ENCODE data around the gene P4HA3.

The P4HA3 gene

DNA sequence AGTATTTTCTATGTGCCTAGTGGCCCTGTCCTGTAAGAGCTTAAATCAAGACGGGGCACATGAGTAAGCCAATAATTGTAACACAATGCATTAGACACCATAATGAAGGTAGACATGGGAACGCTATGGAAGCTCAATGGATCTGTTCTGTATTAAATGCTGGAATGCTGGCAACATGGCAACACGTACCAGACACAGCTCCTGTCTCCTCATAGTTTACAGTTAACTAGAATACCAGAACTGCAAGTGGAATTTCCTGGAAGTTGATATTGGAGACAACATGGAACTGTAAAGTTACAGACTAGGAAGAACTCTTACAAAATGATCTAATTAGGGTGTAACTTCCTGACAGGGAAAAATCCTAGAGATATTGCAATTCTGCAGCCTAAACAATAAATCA is 12.4 kb downstream of the P4HA3 start:
- DNase-seq (ENCODE audit: low read depth), result peak; percentile 77
- H3K4me3 ChIP-seq (ENCODE audit: low read length), result no peak overlapping the region
- TF ChIP-seq, protein P1, sequence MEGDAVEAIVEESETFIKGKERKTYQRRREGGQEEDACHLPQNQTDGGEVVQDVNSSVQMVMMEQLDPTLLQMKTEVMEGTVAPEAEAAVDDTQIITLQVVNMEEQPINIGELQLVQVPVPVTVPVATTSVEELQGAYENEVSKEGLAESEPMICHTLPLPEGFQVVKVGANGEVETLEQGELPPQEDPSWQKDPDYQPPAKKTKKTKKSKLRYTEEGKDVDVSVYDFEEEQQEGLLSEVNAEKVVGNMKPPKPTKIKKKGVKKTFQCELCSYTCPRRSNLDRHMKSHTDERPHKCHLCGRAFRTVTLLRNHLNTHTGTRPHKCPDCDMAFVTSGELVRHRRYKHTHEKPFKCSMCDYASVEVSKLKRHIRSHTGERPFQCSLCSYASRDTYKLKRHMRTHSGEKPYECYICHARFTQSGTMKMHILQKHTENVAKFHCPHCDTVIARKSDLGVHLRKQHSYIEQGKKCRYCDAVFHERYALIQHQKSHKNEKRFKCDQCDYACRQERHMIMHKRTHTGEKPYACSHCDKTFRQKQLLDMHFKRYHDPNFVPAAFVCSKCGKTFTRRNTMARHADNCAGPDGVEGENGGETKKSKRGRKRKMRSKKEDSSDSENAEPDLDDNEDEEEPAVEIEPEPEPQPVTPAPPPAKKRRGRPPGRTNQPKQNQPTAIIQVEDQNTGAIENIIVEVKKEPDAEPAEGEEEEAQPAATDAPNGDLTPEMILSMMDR (conservative IDR thresholded peaks at IDR 0.05; ENCODE audit: low read length), result no peak

DNA sequence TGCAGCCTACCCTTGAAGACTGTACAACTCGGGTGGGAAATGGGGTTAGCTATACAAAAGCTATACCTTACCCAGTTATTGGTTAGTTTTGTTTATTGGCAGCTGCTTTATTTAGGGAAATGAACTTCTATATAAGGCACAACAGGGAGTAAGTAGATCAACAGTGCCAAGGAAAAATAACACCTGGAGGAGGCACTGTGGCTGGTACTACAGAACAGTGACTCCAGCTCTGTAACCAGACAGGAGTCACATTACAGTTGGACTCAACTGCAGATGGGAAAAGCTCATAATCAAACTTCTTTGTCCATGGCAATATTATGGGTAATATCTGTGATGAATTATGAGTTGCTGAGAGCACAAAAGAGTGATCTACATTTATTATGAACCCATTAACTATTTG is 14.0 kb downstream of the P4HA3 start:
- no peak for DNase-seq (ENCODE audit: low read depth)
- TF ChIP-seq, protein P1 (conservative IDR thresholded peaks at IDR 0.05; ENCODE audit: low read length), result no peak
- no peak overlapping the region for H3K4me3 ChIP-seq (ENCODE audit: low read length)

DNA sequence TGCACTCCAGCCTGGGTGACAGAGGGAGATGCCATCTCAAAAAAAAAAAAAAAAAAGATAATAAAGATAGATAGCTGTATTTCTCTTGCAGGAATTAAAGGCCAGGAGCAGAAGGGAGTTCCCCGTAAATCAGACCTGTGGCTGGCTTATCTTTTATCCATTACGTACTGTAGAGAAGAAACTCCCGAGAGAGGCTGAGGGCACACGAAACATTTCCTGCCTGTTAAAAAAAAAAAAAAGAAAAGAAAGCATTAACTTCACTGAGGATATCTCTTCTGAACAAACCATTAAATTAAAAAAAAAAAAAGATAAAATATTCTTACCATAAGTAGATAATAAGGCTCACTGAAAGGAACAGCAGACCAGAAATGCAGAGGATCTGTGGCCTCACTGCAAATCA is 22.5 kb downstream of the P4HA3 start:
- no peak for DNase-seq (ENCODE audit: low read depth)
- TF ChIP-seq, protein P1 (conservative IDR thresholded peaks at IDR 0.05; ENCODE audit: low read length), result no peak

DNA sequence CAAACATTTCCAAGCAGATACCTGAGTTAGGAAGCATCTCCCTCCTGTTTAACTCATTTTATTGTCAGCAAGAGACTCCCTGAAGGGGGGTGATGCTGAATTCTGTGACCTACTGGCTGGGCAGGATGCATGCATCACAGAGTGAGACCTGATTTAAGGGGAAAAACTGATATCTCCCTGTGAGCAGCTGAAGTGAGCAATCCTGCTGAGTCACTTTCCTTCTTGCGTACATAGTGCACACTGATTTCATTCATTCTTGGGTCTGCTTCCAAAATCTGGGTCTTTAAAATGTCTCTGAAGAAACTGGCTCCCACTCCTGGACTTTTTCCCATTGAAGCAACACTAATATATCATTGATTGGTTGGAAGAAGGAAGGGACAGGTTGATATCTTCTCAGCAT is 23.3 kb downstream of the P4HA3 start:
- DNase-seq (ENCODE audit: low read depth), result peak; percentile 95

More for the DNA sequence above, 22.5 kb downstream of the P4HA3 start:
- H3K4me3 ChIP-seq (ENCODE audit: low read length), result no peak overlapping the region

DNA sequence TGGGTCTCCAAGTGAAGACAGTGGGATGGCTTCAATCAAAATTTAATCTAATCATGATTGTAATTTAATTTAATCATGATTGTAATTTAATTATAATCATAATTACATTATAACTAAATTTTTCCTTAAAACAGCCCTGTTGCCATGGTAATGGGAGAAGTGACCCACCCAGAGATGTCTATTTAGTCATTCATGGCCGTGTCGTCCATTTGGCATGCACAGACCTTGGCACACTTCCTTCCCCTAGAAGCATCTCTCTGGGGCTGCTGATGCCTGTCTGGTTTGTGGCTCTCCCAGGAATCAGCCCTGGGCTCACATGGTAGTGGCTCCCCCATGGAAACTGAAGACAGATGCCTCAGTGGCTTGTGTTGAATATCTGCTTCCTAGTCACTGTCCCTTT is 27.0 kb downstream of the P4HA3 start:
- TF ChIP-seq, protein P1 (conservative IDR thresholded peaks at IDR 0.05; ENCODE audit: low read length), result no peak
- H3K4me3 ChIP-seq (ENCODE audit: low read length), result no peak overlapping the region
- no peak for DNase-seq (ENCODE audit: low read depth)

More for the DNA sequence above, 23.3 kb downstream of the P4HA3 start:
- no peak overlapping the region for H3K4me3 ChIP-seq (ENCODE audit: low read length)
- TF ChIP-seq, protein P1 (conservative IDR thresholded peaks at IDR 0.05; ENCODE audit: low read length), result no peak

DNA sequence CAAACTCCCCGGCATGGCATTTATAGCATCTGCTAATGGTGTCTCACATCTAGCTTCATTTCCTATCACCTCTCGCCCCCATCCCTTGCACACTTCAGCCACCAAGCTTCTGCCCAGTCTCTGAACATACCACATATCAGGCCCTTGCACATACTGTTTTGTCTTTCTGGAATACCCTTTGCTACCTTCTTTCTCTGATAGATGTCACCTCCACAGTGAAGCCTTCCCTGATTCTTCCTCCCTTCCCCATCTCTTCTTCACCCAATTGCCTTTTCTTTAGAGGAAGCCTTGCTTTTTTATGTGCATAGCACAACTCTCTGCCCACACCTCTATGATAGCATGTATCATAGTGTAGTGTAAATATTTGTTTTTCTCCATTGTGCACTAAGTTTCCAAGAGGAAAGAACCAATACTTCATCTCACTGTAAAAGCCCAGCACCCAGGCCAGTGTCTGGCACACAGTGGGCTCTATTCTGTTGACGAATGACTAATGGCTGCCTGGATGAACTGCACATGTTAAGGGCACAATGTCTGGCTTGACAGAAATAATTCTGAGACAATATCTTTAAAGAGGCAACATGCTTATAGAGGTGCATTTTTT is 27.8 kb downstream of the P4HA3 start:
- no peak overlapping the region for H3K4me3 ChIP-seq (ENCODE audit: low read length)
- TF ChIP-seq, protein P1 (conservative IDR thresholded peaks at IDR 0.05; ENCODE audit: low read length), result no peak
- DNase-seq (ENCODE audit: low read depth), result no peak

DNA sequence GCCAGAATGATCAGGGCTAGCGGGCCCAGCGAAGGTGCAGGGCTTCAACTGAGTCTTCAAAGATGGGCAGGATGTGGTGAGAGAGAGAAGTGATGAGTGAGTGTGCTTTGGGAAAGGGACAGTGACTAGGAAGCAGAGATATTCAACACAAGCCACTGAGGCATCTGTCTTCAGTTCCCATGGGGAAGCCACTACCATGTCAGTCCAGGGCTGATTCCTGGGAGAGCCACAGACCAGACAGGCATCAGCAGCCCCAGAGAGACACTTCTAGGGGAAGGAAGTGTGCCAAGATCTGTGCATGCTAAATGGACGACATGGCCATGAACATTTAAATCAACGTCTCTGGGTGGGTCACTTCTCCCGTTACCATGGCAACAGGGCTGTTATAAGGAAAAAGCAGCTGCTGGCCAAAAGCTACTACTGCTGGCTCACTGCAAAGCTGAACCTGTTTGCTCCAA is 28.5 kb downstream of the P4HA3 start:
- no peak overlapping the region for H3K4me3 ChIP-seq (ENCODE audit: low read length)
- DNase-seq (ENCODE audit: low read depth), result no peak

More for the DNA sequence above, 28.5 kb downstream of the P4HA3 start:
- TF ChIP-seq, protein P1 (conservative IDR thresholded peaks at IDR 0.05; ENCODE audit: low read length), result no peak

All from AG10803 (cell line).